GM12892 (cell line): ENCODE data around the gene MYOG.

Source experiments
- POLR2A ChIP-seq: IDR thresholded peaks from 2 replicates; pipeline ENCODE4 v1.6.1; 2011; ENCODE audit warnings: low read depth, low read length, control low read depth
- POLR2AphosphoS5 ChIP-seq: IDR thresholded peaks from 2 replicates; pipeline ENCODE4 v1.6.1; 2011; ENCODE audit warnings: low read depth, low read length, control low read depth
- TAF1 ChIP-seq: IDR thresholded peaks from 2 replicates; pipeline ENCODE4 v1.6.1; 2011; ENCODE audit warnings: low read depth, mild to moderate bottlenecking, control low read depth, low read length, borderline replicate concordance

- TF ChIP-seq POLR2AphosphoS5 (no peak), POLR2A (no peak), TAF1 (no peak)
These were observed 3.6 kb downstream of the MYOG start for GRCh38 chr1:203082231-203082505.
